Stimulated activated naive B cell treated with anti-CD40 and anti-IgM and Interleukin-4, amounts not matched to agents 10 μg/mL and 1 μg/mL and 100 μg/mL, for 72 hours (primary cell): Measurements from ENCODE around the gene MSI2.

Experiments
- ATAC-seq, 2 donors: fragments of 150-1000 bp; cut with Tn5 transposase; replicated peaks; 2 replicates each; pipeline ENCODE4 v1.10.0; 2021; ENCODE audit warnings: moderate library complexity in 1 of 2
- DNase-seq: peaks from one replicate; pipeline ENCODE4 v3.0.0; 2021
- H3K27ac Mint-ChIP-seq: one replicate; pipeline ENCODE4 v1.8.0; 2022; ENCODE audit warnings: mild to moderate bottlenecking, mixed read lengths
- H3K27me3 Mint-ChIP-seq, 2 donors: one replicate each; pipeline ENCODE4 v1.8.0; 2022; ENCODE audit warnings: mixed read lengths in 2 of 2
- H3K36me3 Mint-ChIP-seq, 2 donors: one replicate each; pipeline ENCODE4 v1.8.0; 2022; ENCODE audit warnings: mixed read lengths in 2 of 2, mild to moderate bottlenecking in 1 of 2
- H3K4me1 Mint-ChIP-seq, 2 donors: one replicate each; pipeline ENCODE4 v1.8.0; 2022; ENCODE audit warnings: mixed read lengths in 2 of 2, mild to moderate bottlenecking in 1 of 2
- H3K4me3 Mint-ChIP-seq, 2 donors: one replicate each; pipeline ENCODE4 v1.8.0; 2022; ENCODE audit warnings: mild to moderate bottlenecking in 2 of 2, mixed read lengths in 2 of 2, moderate library complexity in 1 of 2
- H3K9me3 Mint-ChIP-seq, 2 donors: one replicate each; pipeline ENCODE4 v1.8.0; 2022; ENCODE audit warnings: mixed read lengths in 2 of 2, mild to moderate bottlenecking in 1 of 2

Gene MSI2

DNA sequence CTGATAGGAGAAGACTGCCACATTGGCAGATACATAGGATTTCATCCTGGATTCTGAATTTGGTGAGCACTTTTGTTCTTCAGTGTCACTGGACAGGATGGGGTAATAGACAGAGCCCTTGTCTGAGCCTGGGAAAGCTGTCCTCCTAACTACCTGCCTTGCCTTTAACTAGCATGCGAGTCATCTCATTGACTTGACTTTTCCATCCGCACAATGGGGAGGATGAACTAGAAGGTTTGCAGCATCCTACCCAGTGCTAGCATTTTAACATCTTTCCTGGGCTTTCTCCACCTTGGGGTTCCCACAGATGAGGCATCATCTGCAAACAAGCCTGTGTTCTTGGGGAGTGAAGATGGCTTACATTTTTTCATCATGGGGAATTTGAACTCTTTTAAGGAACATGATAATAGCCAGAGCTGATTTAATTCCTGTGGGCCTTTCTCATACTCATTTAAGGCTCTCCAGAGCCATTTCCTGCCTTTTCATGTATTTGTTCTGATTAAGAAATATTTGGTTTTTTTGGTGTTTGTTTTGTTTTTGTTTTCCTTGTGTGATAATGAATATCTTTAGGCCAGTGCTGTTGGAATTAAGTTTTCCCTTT lies 139.5 kb downstream of the MSI2 start:
- Mint-ChIP-seq H3K27me3 (no peaks in the 10 kb centered on the region), H3K9me3 (peaks cover 4 to 6% of the 10 kb centered on the region in 2 donors), H3K4me3 (no peak overlapping the region), H3K36me3 (peaks cover 24 to 61% of the 10 kb centered on the region in 2 donors), H3K4me1 (peaks cover 25% of the 10 kb centered on the region in 2 donors), H3K27ac (no peak overlapping the region)
- no peak for ATAC-seq
- DNase-seq: no peak

DNA sequence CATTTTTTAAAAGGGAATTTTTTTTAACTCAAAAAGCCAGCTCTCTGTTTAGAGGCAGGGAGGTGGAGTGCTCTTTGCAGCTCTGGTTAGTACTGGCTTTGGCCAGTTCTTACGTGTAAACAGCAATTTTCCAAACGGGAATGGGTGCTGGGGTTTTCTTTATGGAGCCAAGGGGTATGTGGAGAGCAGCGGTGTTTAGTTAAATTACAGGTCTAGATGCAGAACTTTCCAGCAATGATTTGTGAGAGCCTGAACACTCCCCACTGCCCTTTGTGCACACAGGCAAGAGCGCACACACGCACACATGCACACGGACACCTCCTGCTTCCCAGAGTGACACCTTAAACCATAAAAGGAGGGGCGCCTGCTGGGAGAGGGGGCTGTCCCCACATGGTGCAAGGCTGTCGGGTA lies 140.2 kb downstream of the MSI2 start:
- ATAC-seq: no peak
- H3K36me3 Mint-ChIP-seq: peaks cover 27 to 58% of the 10 kb centered on the region in 2 donors
- peaks cover 4 to 6% of the 10 kb centered on the region in 2 donors for H3K9me3 Mint-ChIP-seq

DNA sequence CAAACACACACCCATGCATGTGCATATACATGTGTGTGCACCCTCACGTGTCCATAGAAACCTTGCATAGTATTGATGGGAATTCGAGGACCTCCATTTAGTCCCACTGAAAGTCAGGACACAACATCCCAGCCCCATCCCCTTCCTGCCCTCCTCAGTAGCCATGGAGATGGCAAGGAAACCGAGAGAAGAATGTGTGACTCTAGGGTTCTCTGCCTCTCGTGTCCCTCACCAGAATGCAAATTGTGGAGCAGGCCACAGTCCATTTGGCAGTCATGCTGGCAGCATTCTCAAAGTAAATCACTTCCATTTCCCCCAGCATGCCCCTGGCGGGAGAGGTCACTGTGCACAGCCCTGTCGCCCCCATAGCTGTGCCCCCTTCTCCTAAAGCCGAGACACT lies 141.1 kb downstream of the MSI2 start:
- Mint-ChIP-seq H3K27me3 (no peaks in the 10 kb centered on the region), H3K4me1 (peaks cover 13 to 25% of the 10 kb centered on the region in 2 donors), H3K9me3 (peaks cover 4 to 6% of the 10 kb centered on the region in 2 donors), H3K36me3 (peaks cover 30 to 58% of the 10 kb centered on the region in 2 donors), H3K27ac (no peak overlapping the region), H3K4me3 (no peak overlapping the region)
- no peak for ATAC-seq
- no peak for DNase-seq

More for the DNA sequence above, 140.2 kb downstream of the MSI2 start:
- Mint-ChIP-seq H3K27ac (no peak overlapping the region), H3K27me3 (no peaks in the 10 kb centered on the region), H3K4me3 (no peak overlapping the region), H3K4me1 (peaks cover 18 to 25% of the 10 kb centered on the region in 2 donors)
- DNase-seq: no peak

DNA sequence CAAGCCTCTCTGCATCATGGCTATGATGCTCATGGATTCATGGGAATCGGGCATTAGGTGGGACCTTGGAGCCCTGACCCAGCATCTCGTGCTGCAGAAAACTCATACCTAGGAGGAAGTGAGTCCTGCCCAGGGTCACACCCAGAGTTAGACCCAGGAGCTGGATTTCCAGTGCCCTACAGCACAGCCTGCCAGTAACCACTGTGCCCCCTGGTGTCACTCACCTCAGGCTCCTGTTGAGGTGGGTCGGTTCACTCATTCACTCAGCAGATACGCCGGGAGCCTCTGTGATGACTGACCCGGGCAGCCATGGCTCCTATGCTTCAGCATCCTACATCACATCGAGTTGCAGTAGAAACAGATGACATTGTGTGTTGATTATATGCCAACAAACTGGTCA lies 143.4 kb downstream of the MSI2 start:
- no peak for DNase-seq
- no peak for ATAC-seq
- no peak overlapping the region for H3K4me3 Mint-ChIP-seq

DNA sequence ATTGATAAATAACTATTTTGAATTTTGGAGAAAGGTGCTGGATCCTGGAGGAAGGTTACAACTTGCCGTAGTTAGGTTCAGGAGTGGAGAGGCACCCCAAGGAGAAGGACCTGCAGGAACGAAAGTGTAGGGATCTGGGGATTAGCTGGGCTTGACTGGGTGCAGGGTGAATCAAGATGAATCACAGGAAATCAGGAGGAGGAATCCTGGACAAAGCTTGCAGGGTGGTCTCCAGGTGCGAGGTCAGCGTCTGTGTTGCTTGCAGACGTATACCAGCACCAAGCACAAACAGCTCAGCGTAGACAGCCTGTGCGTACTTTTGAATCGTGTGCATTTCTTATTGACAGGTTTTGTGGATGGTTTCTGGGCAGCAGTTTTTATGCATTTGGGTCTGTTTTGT lies 144.3 kb downstream of the MSI2 start:
- ATAC-seq (no peak), DNase-seq (no peak)
- Mint-ChIP-seq H3K36me3 (peaks cover 31 to 50% of the 10 kb centered on the region in 2 donors), H3K27me3 (no peaks in the 10 kb centered on the region), H3K9me3 (no peaks in the 10 kb centered on the region), H3K4me3 (no peak overlapping the region), H3K4me1 (peaks cover 17 to 24% of the 10 kb centered on the region in 2 donors), H3K27ac (no peak overlapping the region)

More for the DNA sequence above, 143.4 kb downstream of the MSI2 start:
- Mint-ChIP-seq H3K27me3 (no peaks in the 10 kb centered on the region), H3K9me3 (no peaks in the 10 kb centered on the region), H3K36me3 (peaks cover 30 to 51% of the 10 kb centered on the region in 2 donors), H3K4me1 (peaks cover 21 to 29% of the 10 kb centered on the region in 2 donors), H3K27ac (no peak overlapping the region)

DNA sequence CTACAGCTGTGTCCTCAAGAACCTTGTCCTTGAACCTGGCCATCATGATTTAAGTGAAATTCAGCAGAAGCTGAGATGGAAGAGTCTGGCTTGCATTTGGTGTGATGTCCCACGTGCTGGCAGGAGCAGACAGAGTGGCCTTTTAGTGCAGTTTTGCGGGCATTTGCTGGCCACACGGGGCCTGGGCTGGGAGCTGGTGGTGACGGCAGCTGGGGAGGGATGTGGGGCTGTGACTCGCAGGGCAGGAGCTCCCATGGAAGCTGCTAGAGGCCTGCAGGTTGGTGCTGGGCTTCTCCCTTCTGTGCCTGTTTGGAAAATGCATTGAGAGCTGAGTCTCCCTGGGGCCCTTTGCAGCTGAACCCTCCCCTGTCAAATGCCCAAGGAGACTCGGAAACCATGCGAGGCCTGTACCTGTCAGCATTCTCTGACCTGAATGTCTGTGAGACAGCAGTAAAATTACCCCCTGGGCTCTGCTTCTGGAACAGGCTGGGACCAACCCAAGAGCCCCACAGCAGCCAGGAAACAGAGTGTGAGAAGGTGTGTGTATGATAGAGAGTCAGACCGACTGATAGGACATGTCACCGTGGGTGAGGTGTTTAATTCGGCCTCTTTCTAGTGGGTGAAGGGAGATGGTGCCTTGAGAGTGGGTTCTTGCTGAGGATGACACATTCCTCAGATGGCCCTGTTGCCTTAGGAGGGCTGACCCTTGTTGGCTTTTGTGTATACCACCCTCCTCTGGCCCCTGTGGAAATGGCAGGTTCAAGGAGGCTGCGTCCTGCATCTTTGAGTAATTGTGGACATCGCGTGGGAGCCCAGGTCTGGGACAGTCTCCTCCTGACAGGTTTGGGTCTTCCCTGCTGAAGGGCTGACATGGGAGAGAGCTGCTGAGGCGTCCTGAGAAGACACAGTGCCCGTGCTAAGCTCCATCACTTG lies 145.5 kb downstream of the MSI2 start:
- Mint-ChIP-seq H3K27ac (peak overlapping the region; percentile 56), H3K9me3 (no peaks in the 10 kb centered on the region), H3K27me3 (no peaks in the 10 kb centered on the region), H3K4me1 (peaks cover 28 to 32% of the 10 kb centered on the region in 2 donors), H3K36me3 (peaks cover 39 to 58% of the 10 kb centered on the region in 2 donors), H3K4me3 (no peak overlapping the region)
- no peak for DNase-seq
- ATAC-seq: no peak

DNA sequence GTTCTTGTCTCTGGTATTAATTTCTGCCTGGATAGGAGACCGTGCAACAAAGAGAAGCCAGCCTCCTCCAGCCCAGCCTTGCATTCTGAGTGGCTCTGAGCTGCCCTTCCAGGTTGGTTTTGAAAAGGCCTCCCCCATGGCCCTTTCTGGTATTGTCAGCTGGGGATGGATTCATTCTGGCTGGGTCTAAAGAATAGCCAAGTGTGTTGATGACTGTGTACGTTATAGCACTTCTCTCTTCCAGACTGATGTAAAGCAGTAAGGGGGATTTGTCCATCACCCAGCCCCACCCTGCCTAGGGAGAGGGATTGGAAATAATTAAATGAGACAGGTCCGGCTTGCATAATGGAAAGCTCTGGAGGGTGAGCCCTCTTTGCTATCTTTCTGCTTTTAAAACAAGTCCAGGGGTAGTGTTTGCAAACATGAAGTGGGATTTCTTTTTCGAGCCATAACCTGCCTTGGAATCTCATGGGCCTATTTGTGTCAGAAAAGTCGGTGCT lies 146.4 kb downstream of the MSI2 start:
- DNase-seq: no peak
- H3K4me1 Mint-ChIP-seq: peaks cover 37 to 39% of the 10 kb centered on the region in 2 donors
- H3K27me3 Mint-ChIP-seq: no peaks in the 10 kb centered on the region
- no peak overlapping the region for H3K27ac Mint-ChIP-seq
- ATAC-seq: no peak
- peaks cover 40 to 59% of the 10 kb centered on the region in 2 donors for H3K36me3 Mint-ChIP-seq
- H3K9me3 Mint-ChIP-seq: no peaks in the 10 kb centered on the region
- H3K4me3 Mint-ChIP-seq: no peak overlapping the region

DNA sequence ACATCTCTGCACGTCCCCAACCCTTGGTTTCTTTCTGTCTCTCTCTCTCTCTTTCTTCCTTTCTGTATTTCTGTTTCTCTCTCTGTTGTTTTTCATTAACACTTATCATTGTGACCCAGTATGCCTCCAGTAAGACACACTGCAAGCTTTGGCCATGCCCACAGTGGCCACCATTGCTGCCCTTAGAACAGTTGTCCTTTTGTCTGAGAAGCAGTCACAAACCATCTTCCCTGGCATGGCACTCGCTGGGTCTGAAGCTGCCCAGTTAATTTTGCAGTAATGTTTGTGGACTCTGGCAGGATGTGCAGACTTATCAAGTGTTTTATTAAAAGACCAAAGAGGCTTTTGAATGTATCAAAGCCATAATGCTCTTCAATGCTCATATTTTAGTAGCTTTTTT lies 146.9 kb downstream of the MSI2 start:
- Mint-ChIP-seq H3K27me3 (no peaks in the 10 kb centered on the region), H3K36me3 (peaks cover 40 to 58% of the 10 kb centered on the region in 2 donors), H3K27ac (peak overlapping the region; percentile 6), H3K4me3 (no peak overlapping the region), H3K9me3 (no peaks in the 10 kb centered on the region), H3K4me1 (peaks cover 38 to 42% of the 10 kb centered on the region in 2 donors)
- no peak for ATAC-seq
- DNase-seq: no peak

DNA sequence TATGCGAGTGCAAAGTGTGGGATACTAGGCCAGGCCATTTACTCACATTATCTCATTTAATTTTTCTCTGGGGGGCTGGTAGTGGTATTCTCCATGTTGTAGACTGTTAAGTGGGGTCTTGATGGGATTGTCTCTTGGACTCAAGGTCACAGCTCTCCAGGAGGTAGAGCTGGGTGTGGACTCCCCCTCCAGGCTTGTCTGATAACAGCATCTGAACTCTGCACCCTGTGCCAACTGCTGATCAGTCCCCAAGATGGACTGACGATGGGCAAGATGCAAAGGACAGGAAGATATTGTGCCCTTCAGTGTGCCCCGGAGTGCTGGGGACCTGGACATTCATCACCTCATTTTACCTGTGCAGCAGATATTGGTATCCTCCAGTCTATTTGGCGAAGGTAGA lies 147.8 kb downstream of the MSI2 start:
- H3K4me3 Mint-ChIP-seq: no peak overlapping the region
- H3K27me3 Mint-ChIP-seq: no peaks in the 10 kb centered on the region
- H3K9me3 Mint-ChIP-seq: no peaks in the 10 kb centered on the region
- H3K27ac Mint-ChIP-seq: no peak overlapping the region
- DNase-seq: no peak
- ATAC-seq: peak in 1 of 2 donors; percentile 48
- H3K4me1 Mint-ChIP-seq: peaks cover 40 to 48% of the 10 kb centered on the region in 2 donors
- peaks cover 40 to 59% of the 10 kb centered on the region in 2 donors for H3K36me3 Mint-ChIP-seq

DNA sequence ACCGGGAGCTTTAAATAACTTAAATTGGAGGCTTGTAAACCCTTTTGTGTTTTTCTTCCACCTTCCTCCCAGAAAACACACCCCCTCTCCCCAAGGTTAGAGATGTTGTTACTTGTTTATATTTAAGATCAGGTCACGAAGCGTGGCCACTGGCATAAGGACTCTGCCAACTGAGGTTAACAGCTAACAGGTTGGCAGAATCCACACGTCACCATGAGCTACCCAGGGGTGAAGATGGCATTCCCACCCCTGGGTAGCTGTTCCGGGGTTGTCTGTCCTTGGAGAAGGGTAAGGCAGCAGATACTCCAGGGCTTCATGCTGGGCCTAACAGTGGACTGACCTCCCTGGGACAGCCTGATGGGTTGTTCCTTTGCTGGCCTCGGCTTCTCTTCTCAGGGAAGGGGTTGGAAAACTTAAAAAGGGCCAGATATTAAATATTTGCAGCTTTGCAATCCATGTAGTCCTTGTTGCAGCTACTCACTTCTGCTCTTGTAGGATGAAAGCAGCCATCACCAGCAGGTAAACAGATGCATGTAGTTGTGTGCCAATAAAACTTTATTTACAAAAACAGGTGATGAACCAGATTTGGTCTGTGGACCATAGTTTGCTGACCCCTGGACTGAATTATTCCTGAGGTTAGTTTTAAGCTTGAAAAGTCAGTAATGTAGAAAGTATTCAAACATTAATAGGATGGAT lies 148.6 kb downstream of the MSI2 start:
- no peak overlapping the region for H3K4me3 Mint-ChIP-seq
- H3K9me3 Mint-ChIP-seq: no peaks in the 10 kb centered on the region
- H3K36me3 Mint-ChIP-seq: peaks cover 40 to 65% of the 10 kb centered on the region in 2 donors
- H3K27me3 Mint-ChIP-seq: no peaks in the 10 kb centered on the region
- no peak overlapping the region for H3K27ac Mint-ChIP-seq
- peaks cover 38 to 45% of the 10 kb centered on the region in 2 donors for H3K4me1 Mint-ChIP-seq
- ATAC-seq: no peak
- DNase-seq: no peak

DNA sequence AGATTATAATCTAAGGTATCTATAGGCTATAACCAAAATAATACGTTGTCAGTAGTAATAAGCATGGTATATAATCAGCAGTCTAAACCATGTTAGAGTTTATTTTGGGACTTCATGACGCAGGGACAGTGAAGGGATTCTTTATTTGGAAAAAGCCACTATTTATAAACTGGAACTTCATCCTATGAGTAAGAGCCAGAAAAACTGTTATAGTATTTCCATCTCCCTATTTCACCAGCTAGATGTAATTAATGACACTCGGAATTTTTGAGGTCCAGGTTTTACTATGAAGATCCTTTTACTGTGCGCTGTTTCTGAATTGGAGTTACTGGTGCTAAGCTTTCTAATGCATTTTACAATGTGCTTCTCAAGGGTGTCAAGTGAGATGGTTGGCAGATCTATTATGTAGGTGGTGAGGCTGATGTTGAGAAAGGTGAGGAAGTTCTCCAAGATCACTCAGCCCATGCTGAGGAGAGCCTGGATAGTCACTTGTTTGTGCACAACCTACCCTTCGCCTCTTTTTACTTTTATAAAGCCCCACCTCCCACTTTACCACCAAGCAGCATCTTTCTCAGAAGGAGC lies 149.3 kb downstream of the MSI2 start:
- no peak overlapping the region for H3K4me3 Mint-ChIP-seq
- no peak for DNase-seq
- peaks cover 35 to 45% of the 10 kb centered on the region in 2 donors for H3K4me1 Mint-ChIP-seq
- H3K27ac Mint-ChIP-seq: no peak overlapping the region
- peaks cover 37 to 61% of the 10 kb centered on the region in 2 donors for H3K36me3 Mint-ChIP-seq
- no peaks in the 10 kb centered on the region for H3K9me3 Mint-ChIP-seq
- ATAC-seq: no peak
- no peaks in the 10 kb centered on the region for H3K27me3 Mint-ChIP-seq

DNA sequence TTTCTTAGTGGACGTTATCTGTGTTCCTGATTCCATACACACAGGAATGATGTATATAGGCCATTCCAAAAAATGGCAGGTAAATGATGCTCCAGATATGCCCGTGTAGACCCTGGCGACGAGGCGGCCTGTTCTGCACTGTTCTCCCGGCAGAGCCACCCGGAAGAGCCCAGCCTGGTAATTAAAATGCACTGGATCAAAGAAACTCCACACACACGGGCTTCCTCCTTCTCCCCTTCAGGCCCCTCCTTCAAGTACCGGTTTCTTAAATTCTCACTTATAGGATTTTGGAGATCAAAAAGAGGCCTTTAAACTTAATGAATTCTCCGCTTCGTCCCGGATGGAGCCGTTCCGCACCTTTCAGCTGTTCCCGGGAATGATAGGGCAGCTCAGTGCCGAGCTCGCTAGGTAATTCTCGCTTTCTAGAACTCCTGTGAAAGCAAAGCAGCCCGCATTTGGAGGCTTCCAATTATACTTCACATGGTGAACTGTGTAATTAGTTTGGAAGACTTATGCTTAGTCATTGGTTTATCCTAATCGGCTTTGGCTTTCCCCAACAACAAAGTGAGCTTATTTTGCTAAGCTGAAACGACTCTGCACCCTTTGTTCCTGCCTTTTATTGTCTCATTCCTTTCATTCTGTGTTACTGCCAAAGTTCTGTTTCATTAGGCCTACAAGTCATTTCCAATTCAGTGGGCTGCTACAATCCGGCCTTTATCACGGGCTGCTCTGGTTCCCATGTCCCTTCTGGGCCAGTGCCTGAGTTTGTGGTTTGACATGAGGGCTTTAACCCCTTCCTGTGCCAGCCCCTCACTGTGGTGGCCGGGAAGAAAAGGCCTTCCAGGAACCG lies 150.0 kb downstream of the MSI2 start:
- Mint-ChIP-seq H3K4me3 (peak overlapping the region in 1 of 2 donors; percentile 23), H3K9me3 (no peaks in the 10 kb centered on the region), H3K27me3 (no peaks in the 10 kb centered on the region), H3K27ac (peak overlapping the region; percentile 80), H3K4me1 (peaks cover 34 to 45% of the 10 kb centered on the region in 2 donors), H3K36me3 (peaks cover 32 to 56% of the 10 kb centered on the region in 2 donors)
- no peak for DNase-seq
- ATAC-seq: no peak

DNA sequence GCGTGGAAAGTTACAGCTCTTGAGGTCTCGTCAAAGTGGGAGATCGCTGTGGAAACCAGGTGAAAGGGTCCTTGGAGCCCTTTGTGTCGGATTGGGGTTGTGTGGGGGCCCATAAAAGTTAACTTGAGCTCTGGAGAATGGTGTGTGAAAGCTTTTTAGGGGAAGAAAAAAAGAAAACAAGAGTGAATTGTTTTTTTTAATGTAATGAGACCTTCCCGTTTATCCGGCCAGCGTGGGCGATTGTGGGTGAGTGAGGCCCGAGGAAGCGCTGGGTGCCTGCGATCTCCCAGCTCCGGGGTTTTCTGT lies 150.6 kb downstream of the MSI2 start:
- H3K27me3 Mint-ChIP-seq: no peaks in the 10 kb centered on the region
- DNase-seq (no peak), ATAC-seq (no peak)
- H3K4me3 Mint-ChIP-seq: peak overlapping the region in 1 of 2 donors; percentile 23
- no peaks in the 10 kb centered on the region for H3K9me3 Mint-ChIP-seq
- peaks cover 29 to 51% of the 10 kb centered on the region in 2 donors for H3K36me3 Mint-ChIP-seq
- peaks cover 32 to 50% of the 10 kb centered on the region in 2 donors for H3K4me1 Mint-ChIP-seq
- H3K27ac Mint-ChIP-seq: peak overlapping the region; percentile 80
